ENCODE data around the gene ABCA5. TPM values are rescaled to one million over a fixed set of nuclear protein-coding genes. Genes with fewer than 3 reads are reported as not detected.
A peak's percentile ranks its signal among the peaks of the same experiment; 100 is the strongest.

The ABCA5 gene
- total and polyA plus RNA-seq, 2 of the 13 experiments (the other 11 are each of a cell fraction or from before 2014, with no cell fraction given), result 9.7 to 10.1 TPM

DNA sequence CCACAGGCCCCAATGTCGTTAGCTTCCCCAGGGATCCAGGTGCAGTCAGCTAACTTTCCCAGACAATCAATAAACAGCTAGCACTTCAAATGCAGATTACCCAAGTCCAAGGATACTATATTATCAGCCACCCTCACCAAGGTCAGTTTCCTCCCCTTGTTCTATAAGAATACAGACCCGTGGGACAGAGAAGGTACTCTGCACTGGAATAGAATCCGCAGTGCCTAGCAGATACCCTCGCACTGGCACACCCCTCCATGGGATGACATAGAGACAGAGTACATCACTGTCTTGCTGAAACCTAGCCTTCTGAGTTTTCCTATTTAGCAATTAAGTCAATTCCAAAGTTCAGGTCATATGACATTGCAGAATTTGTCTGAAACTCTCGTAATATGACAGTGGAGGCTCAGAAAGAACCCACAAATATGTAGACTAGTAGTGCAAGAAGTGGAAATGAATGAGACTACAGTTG, 58.4 kb downstream of the ABCA5 start (continued):
- TF ChIP-seq KLF16 (CRISPR knock-in tag; IDR thresholded peaks at IDR 0.05) (0 out of 4 replicates have a peak, but pooled peaks of 1 of the 2 experiments have one; percentile 30), ESRRA (CRISPR knock-in tag; IDR thresholded peaks at IDR 0.05; ENCODE audit: low read depth) (no peak), ZNF142 (CRISPR knock-in tag; IDR thresholded peaks at IDR 0.05) (no peak), CCDC6 (CRISPR knock-in tag; IDR thresholded peaks at IDR 0.05) (no peak), MIER3 (CRISPR knock-in tag; IDR thresholded peaks at IDR 0.05; ENCODE audit: borderline replicate concordance) (peak; percentile 82), ZNF879 (CRISPR knock-in tag; IDR thresholded peaks at IDR 0.05) (no peak), ZNF556 (CRISPR knock-in tag; IDR thresholded peaks at IDR 0.05; ENCODE audit: borderline replicate concordance) (no peak; the same call in 1 of the 2 replicates), HNF4A (CRISPR knock-in tag; IDR thresholded peaks at IDR 0.05) (peak; percentile 97), ZBTB4 (CRISPR knock-in tag; IDR thresholded peaks at IDR 0.05; ENCODE audit: borderline replicate concordance) (no peak), PRDM4 (CRISPR knock-in tag; IDR thresholded peaks at IDR 0.05; ENCODE audit: borderline replicate concordance) (no peak), ZMYM3 (CRISPR knock-in tag; IDR thresholded peaks at IDR 0.05) (peak; percentile 47; the same call in 1 of the 2 replicates), HOMEZ (CRISPR knock-in tag; IDR thresholded peaks at IDR 0.05; ENCODE audit: low read depth) (peak; percentile 90)
- TF ChIP-seq, protein P1, sequence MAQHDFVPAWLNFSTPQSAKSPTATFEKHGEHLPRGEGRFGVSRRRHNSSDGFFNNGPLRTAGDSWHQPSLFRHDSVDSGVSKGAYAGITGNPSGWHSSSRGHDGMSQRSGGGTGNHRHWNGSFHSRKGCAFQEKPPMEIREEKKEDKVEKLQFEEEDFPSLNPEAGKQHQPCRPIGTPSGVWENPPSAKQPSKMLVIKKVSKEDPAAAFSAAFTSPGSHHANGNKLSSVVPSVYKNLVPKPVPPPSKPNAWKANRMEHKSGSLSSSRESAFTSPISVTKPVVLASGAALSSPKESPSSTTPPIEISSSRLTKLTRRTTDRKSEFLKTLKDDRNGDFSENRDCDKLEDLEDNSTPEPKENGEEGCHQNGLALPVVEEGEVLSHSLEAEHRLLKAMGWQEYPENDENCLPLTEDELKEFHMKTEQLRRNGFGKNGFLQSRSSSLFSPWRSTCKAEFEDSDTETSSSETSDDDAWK (CRISPR knock-in tag; IDR thresholded peaks at IDR 0.05), result no peak
- TF ChIP-seq, protein P2, sequence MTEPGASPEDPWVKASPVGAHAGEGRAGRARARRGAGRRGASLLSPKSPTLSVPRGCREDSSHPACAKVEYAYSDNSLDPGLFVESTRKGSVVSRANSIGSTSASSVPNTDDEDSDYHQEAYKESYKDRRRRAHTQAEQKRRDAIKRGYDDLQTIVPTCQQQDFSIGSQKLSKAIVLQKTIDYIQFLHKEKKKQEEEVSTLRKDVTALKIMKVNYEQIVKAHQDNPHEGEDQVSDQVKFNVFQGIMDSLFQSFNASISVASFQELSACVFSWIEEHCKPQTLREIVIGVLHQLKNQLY (CRISPR knock-in tag; IDR thresholded peaks at IDR 0.05), result no peak
